GM18517 (cell line): ENCODE results near the gene NAALAD2.
"Not testable (repeated sequence)": the region's sequence is repeated elsewhere in the genome, so short reads cannot be mapped to it uniquely, and the experiment has no call there.

ENCODE experiments used
- ATAC-seq: cut with Tn5 transposase; IDR thresholded peaks from one replicate; pipeline ENCODE4 v1.9.1; 2021; ENCODE audit warnings: mild to moderate bottlenecking, moderate library complexity; ENCODE audit not compliant: unreplicated experiment

Gene NAALAD2

DNA sequence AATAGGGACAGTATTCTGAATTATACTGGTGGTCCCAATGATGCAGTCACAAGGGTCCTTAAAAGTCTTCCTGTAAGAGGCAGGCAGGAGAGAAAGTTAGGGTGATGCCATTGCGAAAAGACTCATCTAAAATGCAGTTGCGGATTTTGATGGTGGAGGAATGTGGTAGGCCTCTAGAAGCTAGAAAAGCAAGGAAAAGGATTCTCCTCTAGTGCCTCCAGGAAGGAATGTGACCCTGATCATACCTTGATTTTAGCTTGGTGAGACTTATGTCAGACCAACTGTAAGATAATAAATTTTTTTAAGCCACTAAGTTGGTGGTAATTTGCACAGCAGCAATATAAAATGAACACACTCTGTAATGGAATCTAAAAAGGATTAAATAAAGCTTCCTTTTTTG is 54.5 kb downstream of the NAALAD2 start:
- no peak for ATAC-seq

DNA sequence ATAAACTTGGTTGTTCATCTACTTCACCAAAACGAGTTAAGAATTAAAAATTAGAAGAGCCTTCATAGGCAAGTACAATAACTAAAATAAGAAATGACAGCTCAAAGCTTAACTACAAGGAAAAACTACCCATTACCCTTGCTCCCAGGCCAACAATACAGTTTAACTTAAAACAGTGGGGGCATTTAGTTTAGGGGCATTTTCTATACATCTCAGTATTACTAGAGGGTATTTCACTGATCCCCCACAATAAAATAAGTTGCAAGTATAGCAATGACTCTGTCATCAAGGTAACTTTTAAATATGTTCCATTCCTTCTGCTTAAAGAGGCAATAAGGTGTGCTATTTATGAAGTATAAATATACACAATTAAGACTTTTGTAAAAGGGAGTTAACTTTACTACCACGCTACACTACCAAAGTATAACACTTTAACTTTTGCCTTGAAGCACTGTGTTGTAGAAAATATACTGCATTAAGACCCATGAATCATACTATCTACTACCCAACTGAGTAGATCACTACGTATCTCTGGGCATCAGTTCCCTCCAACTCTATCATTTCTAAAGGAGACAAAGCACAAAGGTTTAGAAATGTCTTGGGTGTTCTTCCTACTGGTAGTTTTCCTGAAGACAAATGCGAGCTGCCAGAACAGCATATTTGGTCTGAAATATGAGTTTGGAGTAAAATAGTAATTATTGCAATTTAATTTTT is 58.6 kb downstream of the NAALAD2 start:
- ATAC-seq: no peak

DNA sequence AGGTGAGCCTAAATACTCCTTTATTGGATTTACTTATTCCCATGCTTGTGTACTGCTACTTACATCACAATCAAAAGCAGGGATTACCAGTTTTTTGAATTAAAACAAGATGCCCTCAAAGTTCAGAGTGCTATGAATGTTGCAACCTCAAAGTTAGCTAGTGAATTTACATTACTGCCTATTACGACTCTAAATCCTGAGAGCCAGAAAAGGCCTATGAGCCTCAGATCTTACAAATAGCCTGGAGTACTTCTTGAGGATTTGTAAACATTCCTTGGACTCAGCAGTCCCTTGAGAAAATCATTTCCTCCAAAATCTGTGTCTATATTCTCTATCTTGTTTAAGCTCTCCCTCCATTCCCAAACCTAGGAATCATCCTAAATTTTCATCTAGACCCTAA is 62.9 kb downstream of the NAALAD2 start:
- ATAC-seq: no peak

DNA sequence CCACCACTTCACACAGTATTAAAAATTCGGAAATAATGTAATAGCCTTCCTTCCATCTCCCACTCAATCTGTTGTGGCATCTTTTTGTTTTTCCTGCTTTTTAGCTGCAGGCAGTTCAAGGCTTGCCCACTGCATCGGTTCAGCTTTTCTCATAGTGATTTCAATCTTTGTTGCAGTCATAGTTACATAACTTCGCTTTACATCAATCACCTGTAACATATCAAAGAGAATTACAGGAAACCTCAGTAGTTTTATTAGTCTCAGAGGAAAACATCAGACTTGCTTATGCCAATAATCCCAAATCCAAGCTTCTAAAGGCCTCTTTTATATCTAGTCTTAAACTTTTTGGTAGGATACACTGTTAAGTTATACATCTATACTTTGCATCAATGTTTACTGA is 67.9 kb downstream of the NAALAD2 start:
- no peak for ATAC-seq

DNA sequence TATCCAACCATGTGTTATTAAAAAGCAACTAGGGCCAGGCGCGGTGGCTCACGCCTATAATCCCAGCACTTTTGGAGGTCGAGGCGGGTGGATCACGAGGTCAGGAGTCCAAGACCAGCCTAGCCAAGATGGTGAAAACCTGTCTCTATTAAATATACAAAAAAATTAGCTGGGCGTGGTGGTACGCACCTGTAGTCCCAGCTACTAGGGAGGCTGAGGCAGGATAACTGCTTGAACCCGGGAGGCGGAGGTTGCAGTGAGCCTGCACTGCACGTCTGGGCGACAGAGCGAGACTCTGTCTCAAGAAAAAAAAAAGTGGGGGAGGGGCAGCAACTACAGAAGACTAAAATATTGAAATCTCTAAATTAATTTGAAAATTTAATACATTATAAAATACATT is 69.9 kb downstream of the NAALAD2 start:
- no peak for ATAC-seq

DNA sequence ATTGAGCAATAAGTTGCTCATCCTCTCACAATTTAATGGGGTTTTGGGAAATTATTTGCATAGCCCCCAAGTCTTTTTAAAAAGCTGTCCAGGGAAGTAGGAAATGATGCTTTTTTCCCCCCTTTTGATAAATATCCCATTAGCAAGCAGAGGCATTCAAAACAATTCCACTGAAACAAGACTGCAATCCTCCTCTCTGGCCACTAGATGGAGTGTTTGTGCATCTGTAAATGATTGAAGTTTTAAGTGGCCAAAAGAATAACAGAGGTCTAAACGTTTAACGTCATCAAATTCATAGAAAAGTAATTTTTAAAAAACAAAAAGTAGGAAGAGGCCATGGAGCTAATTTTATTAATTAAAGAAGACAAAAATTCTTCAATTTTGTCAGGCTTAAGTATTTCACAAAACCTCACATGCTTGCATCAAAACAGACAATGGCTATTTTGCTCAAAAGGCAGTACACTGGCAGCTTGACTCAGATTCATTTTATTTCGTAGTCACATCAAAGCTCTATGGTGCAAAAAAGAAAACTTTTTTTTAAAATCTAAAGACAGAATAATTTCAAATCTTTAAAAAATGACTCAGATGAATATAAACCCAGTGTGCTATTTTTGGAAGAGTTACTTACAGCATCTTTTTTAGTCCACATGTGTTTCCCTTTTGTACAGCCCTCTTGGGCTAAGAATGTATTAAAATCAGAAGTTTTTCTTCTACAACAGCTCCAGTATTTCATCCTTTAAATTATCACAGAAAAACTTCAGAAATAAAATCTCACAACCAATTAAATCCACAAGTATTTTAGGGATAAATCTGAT is 70.6 kb downstream of the NAALAD2 start:
- peak; percentile 79 for ATAC-seq

DNA sequence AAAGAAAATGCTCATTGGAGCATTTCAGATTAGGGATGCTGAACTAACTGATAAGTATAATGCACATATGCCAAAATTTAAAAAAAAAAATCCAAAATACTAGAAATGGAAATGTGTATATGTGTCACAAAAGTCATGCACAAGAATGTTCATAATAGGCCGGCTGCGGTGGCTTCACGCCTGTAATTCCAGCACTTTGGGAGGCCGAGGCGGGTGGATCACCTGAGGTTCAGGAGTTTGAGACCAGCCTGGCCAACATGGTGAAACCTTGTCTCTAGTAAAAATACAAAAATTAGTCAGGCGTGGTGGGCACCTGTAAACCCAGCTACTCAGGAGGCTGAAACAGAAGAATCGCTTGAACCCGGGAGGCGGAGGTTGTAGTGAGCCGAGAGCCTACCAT is 73.5 kb downstream of the NAALAD2 start:
- not testable (repeated sequence) for ATAC-seq

DNA sequence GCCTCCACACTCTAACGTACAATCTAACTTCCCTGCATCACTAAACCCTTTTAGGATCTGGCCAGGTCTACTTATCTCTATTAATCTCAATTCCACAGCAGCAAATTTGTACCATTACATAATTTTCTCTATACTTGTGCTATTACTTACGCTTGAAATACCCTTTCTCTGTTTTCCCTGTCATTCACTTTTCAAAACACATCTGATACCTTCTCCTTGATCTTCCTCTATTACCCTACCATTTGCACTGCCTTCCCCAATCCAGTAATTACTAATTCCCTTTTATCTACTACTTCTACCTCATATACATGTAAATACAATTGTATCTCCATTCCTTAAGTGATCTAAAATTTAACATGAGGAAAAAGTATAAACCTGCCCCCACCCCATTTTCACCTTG is 74.4 kb downstream of the NAALAD2 start:
- no peak for ATAC-seq

DNA sequence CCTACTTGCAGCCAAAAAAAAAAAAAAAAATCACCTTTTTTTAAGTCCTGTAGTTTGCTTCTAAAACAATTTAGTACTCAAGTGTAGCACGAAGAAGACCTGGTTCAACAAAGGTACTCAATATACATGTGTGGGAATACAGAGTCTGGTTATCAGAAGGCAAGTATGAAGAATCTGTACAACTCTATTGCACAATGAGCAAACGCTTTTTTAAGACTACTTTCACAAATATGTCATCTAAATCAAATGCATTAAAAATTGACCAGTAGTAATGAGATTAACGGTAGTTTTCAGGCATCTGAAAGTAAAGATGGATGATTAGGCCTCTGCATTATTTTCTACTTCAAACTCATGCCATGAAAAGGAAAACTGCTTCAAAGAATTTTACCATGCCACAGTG is 78.9 kb downstream of the NAALAD2 start:
- no peak for ATAC-seq

DNA sequence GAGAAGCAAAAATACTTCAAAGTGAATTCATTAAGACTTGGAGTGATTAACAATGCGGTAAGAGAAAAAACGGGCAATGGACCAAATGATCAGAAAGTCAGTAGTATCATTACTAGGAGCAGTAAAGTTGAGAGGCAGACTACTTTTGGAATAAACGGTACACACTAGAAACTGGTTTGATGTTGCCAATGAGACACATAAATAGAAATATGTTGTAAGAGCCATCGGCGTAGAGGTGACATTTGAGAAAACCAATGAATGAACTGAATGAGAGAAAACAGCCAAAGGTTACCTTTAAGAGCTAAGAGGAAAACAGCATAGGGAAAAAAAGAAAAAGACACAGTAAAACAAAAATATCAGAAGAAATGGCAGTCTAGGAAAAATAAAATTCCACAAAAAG is 82.1 kb downstream of the NAALAD2 start:
- ATAC-seq: no peak

DNA sequence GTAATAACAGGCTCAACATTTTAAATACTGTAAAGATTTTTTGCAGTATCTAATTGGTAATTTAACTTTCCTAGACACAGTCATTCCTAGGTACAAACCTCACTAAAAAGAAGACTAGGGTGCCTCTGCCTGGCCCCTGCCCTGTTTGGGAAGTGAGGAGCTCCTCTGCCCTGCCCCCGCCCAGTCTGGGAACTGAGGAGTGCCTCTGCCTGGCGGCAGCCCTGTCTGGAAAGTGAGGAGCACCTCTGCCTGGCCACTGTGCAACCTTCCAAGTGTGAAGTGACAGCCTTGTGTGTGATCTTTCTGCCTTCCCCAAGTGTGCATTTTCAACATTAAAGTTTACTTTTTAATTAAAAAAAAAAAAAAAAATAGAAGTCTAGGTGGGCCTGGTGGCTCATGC is 84.1 kb downstream of the NAALAD2 start:
- no peak for ATAC-seq

DNA sequence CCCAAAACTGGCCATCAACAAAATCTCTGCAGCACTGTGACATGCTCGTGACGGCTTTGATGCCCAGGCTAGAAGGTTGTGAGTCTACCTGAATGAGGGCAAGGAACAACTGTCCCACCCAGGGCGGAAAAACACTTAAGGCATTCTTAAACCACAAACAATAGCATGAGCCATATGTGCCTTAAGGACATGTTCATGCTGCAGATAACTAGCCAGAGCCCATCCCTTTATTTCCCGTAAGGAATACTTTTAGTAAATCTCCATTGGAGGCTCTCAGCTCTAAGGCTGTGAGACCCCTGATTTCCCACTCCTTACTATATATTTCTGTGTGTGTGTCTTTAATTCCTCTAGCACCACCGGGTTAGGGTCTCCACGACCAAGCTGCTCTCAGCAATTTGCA is 85.0 kb downstream of the NAALAD2 start:
- no peak for ATAC-seq

DNA sequence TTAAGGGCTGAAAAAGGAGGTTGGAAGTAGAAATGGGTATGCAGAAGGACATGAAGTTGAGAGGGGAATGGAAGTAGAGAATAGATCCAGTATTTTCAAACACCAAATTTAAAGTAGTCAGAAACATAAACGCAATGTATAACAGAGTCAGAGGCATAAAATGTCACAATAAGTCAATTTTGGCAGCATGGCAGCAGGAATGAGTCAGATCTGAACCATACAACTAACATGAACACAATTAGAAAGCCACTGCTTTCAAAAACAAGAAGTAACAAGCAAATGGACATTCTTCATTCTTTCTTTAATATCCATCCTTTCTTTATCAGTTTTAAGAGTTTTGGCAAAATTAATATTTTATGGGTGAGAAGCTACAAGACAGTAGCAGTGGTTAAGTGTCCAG is 85.9 kb downstream of the NAALAD2 start:
- no peak for ATAC-seq

DNA sequence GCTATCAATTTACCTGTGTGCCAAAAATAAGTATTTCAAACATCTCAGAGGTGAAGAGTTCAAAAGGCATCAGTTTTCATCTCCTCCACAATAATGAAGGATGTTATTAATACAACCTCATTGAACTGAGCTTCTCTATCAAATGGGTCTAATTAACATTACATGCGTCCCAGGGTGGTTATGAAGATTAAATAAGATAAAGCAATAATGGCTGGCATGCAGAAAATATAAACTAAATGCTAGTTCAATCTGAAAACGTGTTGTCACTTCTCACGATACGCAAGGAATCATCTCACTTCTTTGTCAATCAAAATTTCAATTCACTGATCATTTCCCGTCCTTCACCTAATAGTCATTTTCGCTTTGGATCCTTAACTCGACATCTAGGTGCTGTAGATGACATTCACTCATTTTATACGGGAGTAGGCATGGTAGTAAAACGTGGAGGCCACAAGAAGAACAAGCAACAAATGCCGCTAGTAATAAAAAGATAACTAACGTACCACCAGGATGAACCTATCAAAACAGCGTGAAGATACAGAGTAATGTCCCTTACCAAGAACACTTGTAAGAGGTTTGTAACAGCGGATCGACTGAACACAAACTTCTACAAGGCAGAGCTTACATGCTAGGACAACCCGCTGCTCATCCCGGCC is 87.5 kb downstream of the NAALAD2 start:
- peak; percentile 5 for ATAC-seq

DNA sequence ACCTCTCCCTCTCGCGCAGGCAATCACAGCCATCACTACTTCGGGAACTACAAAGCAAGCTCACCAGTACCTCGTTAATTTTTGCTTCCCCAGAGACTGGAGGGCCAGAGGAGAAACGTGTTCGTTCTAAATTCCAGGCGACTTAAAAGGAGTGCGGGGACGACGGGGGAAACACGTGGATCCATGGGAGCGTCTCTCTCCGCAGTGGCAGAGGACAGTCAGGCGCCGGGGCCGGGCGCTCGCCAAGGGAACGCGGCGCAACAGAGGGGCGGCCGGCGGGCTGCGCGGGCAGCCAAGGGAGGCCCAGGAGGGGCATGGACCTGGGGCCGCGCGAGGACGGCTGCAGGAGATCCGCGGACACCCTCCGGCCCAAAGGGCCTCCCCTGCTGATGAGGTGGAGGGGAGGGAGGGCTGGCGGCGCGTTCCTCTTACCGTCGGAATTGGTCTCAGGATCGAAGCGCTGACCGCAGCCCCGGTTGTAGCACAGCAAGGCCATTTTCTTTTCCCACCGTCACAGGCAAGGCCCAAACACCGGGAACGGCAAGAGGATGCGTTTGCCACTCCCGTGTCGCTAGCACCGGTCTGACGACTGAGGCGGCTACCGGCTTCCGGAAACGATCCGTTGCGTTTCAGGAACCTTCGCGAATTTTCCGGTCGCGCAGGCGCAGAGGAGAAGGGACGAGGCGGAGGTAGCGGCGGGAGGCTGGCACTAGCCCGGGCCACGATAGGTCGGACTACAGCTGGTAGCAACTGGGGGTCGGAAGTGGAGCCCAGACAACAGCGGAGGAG is 88.2 kb downstream of the NAALAD2 start, which contains the start of gene CHORDC1:
Gene CHORDC1, minus strand, starts transcription at position 591 of the 789 bp plus-strand sequence. Its CDS starts 95 bp downstream, at position 496.
- peak; percentile 88 for ATAC-seq

DNA sequence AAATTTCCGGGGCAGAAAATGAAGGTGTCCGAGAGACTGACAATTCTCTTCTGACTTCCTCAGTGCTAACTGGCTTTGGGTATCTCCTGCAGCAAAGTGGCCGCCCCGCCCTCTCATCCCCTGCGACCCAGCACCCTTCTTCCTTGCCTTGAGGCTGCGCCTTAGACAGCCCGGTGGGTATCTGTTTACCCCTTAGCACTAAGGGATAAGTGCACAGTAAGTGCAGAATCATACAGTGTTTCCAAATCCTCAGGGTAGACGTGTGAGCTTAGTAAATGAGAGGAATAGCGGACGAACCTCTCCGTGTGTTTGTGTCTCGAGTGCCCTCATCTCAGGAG is 88.8 kb downstream of the NAALAD2 start:
- ATAC-seq: peak; percentile 48

DNA sequence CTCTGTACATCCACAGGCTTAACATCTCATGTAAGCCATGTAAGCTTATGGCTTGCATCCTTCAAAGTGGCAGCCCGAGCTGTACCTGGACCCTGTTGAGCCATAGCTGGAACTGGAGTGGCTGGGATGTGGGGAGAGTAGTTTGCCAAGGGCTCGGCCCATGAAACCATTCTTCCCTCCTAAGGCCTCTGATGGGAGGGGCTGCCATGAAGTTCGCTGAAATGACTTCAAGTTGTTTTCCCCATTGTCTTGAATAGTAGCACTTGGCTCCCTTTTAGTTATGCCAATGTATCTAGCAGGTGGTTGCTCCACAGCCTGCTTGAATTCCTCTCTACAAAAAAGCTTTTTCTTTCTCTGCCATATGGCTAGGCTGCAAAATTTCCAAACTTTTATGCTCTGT is 93.6 kb downstream of the NAALAD2 start:
- no peak for ATAC-seq

DNA sequence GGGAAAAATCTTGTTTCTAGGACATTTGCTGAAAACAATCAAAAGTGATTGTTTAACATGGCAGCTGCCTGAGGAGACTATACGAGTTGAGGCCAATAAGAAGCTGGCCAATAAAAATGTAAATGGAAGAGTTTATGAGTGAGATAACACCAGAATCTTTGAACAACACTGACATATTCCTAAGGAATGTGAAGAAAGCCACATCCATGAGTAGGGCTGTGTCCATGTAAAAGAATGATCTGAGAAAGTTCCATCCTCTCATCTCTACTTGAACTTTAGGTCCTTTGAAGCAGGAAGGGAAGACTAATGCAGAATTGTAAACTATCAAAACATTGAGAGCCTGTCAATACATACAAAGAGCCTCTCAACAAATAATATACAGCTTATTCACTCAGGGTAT is 95.3 kb downstream of the NAALAD2 start:
- no peak for ATAC-seq

DNA sequence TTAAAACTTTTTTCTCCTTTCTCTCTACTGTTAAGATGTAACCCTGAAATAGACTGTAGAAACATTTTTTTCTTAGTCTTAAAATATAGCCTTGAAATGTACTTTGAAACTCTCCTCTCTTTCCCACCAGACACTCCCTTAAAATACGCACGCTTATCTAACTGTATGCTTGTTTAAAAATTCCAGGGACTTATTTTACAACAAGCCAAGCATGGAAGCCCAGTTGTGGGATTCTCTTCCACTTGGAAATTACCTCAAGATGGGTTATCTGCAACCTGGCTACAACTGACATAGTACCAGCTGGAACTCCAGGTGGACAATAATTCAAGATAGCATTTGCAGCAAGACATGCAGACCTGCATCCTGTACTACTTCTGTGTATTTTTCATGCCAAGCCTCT is 100.5 kb downstream of the NAALAD2 start:
- no peak for ATAC-seq

DNA sequence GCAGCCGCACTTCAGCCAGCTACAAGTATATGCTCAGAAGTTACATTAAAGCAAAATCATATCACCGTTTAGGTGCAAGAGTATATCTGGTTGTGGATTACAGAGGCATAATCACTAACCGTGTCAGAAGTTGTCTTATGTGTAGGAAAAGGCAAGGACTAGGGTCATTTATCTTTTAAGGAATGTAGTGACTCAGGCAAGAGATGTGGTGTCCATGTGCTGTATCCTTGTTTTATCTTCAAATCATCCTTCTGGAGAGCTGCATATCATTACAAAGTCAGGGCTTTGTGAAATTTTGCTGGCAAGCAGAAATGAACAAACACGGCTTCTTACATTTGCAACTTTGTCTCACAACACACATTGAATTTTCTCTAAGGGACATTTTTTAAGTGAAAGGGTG is 101.1 kb downstream of the NAALAD2 start:
- ATAC-seq: no peak

DNA sequence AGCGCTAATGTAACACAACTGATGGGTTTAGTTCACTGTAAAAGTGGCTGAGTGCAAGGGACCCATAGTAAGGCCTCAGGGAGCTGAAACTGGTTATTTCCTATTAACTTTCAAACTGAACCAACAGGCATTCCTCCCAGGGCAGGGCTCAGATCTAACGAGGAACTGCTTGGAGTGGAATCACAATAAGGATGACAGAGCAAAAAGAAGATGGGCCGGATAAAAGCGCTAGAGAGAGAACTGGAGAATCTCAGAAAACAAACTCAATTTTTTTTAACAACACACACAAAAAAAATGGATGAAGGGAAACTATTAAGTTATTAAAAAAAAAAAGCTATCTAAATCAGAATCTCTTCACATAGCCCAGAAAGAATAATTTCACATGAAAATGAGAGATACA is 102.5 kb downstream of the NAALAD2 start:
- ATAC-seq: no peak
